Calu3 (cell line): ENCODE data around the gene PAX5. TPM values are rescaled to one million over a fixed set of nuclear protein-coding genes. Genes with fewer than 3 reads are reported as not detected.

ENCODE experiments used
- BruUV-seq: library from RNA; stranded (reverse); fragments of 400-500 nt; replicated peaks from 2 replicates; lab custom pipeline; 2021; lab: Mats Ljungman, UMichigan
- CTCF ChIA-PET: fragments of 300-600 bp; sonication (Branson Sonifier 250); formaldehyde crosslinking; loops from one replicate; lab custom pipeline; 2022; ENCODE audit warnings: antibody characterized with exemption; lab: Charles Lee
- DNase-seq: peaks from one replicate; pipeline ENCODE4 v3.0.0; 2022
- H3K27ac Mint-ChIP-seq: one replicate; pipeline ENCODE4 v1.8.0; 2022; ENCODE audit warnings: mixed read lengths; ENCODE audit not compliant: unreplicated experiment
- H3K27me3 Mint-ChIP-seq: one replicate; pipeline ENCODE4 v1.8.0; 2022; ENCODE audit warnings: mixed read lengths; ENCODE audit not compliant: unreplicated experiment
- H3K36me3 Mint-ChIP-seq: one replicate; pipeline ENCODE4 v1.8.0; 2022; ENCODE audit warnings: mild to moderate bottlenecking, moderate library complexity, mixed read lengths; ENCODE audit not compliant: insufficient read depth, unreplicated experiment
- H3K4me1 Mint-ChIP-seq: one replicate; pipeline ENCODE4 v1.8.0; 2022; ENCODE audit warnings: mild to moderate bottlenecking, low read depth, mixed read lengths; ENCODE audit not compliant: unreplicated experiment
- H3K4me3 Mint-ChIP-seq: one replicate; pipeline ENCODE4 v1.8.0; 2022; ENCODE audit warnings: mild to moderate bottlenecking, low read depth, moderate library complexity, mixed read lengths; ENCODE audit not compliant: unreplicated experiment
- H3K9me3 Mint-ChIP-seq: one replicate; pipeline ENCODE4 v1.8.0; 2022; ENCODE audit warnings: low read depth, mixed read lengths; ENCODE audit not compliant: unreplicated experiment
- CTCF ChIP-seq: fragments of 200-600 bp; IDR thresholded peaks from one replicate; pipeline ENCODE4 v1.8.0; 2022; ENCODE audit warnings: antibody characterized with exemption; ENCODE audit not compliant: unreplicated experiment
- intact Hi-C: fragments of 100-400 bp; cut with micrococcal nuclease; formaldehyde crosslinking; loops from one replicate; pipeline ENCODE4 v1.10.0; 2022; ENCODE audit not compliant: unreplicated experiment
- total RNA-seq: library from RNA; stranded (reverse); gene quantifications from 2 replicates; pipeline ENCODE4 v1.2.3, GENCODE V29; 2022

The PAX5 gene
- total RNA-seq, 1 experiment from 2014 or later: not detected

GRCh38 chr9:36930941-36931340 lies 103.1 kb downstream of the PAX5 start:
- Mint-ChIP-seq H3K9me3 (no peaks in the 10 kb centered on the region), H3K4me3 (no peak overlapping the region), H3K4me1 (peaks cover 11% of the 10 kb centered on the region), H3K27ac (no peak overlapping the region), H3K36me3 (no peaks in the 10 kb centered on the region), H3K27me3 (no peaks in the 10 kb centered on the region)
- TF ChIP-seq CTCF: no peak
- CTCF ChIA-PET: no interaction called here
- no TSS peak for BruUV-seq
- no peak for DNase-seq
- intact Hi-C loops: no loop called here

- H3K27me3 Mint-ChIP-seq: no peaks in the 10 kb centered on the region
- no peaks in the 10 kb centered on the region for H3K36me3 Mint-ChIP-seq
- DNase-seq: no peak
- CTCF ChIA-PET: no interaction called here
- intact Hi-C loops: no loop called here
- H3K27ac Mint-ChIP-seq: peak overlapping the region; percentile 42
- peaks cover 22% of the 10 kb centered on the region for H3K4me1 Mint-ChIP-seq
- no peak for TF ChIP-seq CTCF
- no peaks in the 10 kb centered on the region for H3K9me3 Mint-ChIP-seq
- no TSS peak for BruUV-seq
- no peak overlapping the region for H3K4me3 Mint-ChIP-seq
These were observed 104.8 kb downstream of the PAX5 start for GRCh38 chr9:36929350-36929675.

GRCh38 chr9:36928670-36929349 lies 105.3 kb downstream of the PAX5 start:
- CTCF ChIA-PET: no interaction called here
- Mint-ChIP-seq H3K27ac (peak overlapping the region; percentile 42), H3K9me3 (no peaks in the 10 kb centered on the region), H3K4me3 (no peak overlapping the region), H3K36me3 (no peaks in the 10 kb centered on the region), H3K4me1 (peaks cover 24% of the 10 kb centered on the region), H3K27me3 (no peaks in the 10 kb centered on the region)
- no peak for TF ChIP-seq CTCF
- no peak for DNase-seq
- intact Hi-C loops: no loop called here
- BruUV-seq: no TSS peak

- intact Hi-C loops: no loop called here
- no peaks in the 10 kb centered on the region for H3K9me3 Mint-ChIP-seq
- no peak overlapping the region for H3K27ac Mint-ChIP-seq
- no peaks in the 10 kb centered on the region for H3K27me3 Mint-ChIP-seq
- TF ChIP-seq CTCF: no peak
- DNase-seq: no peak
- no peaks in the 10 kb centered on the region for H3K36me3 Mint-ChIP-seq
- no peak overlapping the region for H3K4me3 Mint-ChIP-seq
- CTCF ChIA-PET: no interaction called here
- BruUV-seq: no TSS peak
- H3K4me1 Mint-ChIP-seq: peaks cover 24% of the 10 kb centered on the region
These were observed 105.9 kb downstream of the PAX5 start for GRCh38 chr9:36928210-36928609.
